ENCODE data around the gene DIP2A.

DNA sequence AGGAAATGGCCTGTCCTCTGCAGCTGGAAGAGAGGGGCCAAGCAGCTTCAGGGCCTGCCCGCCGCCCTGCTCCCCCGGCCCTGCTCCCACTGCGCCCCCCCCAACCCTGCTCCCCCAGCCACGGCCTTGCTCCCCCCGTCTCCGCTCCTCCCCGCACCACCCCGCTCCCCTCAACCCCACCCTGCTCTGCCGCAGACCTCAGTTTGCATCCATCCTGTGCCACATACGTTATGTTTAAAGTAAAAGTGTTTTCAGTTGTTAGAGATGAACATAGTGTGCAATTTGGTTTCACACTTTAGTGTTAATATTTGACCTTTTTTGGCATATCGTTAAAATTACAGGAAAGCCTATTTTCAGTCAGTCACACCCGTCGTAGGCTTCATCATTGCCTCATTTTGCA lies 34.1 kb upstream of the DIP2A start:
- TF ChIP-seq POLR2A (IDR thresholded peaks at IDR 0.05) (no peak), CTCF (IDR thresholded peaks at IDR 0.05) (no peak), POLR2AphosphoS5 (IDR thresholded peaks at IDR 0.05) (no peak)
